NCI-H226 (cell line): ENCODE results near the gene CUBN.

Source experiments
- DNase-seq: peaks from one replicate; pipeline ENCODE4 v3.0.0-alpha.2; 2015

The CUBN gene

GRCh38 chr10:16975188-16975587, 154.4 kb downstream of the CUBN start:
- DNase-seq = no peak

- peak; percentile 88 for DNase-seq
Observed at GRCh38 chr10:16968416-16969041, 161.1 kb downstream of the CUBN start.

GRCh38 chr10:16967866-16968415, 161.7 kb downstream of the CUBN start:
- DNase-seq = no peak

GRCh38 chr10:16966991-16967865, 162.4 kb downstream of the CUBN start:
- no peak for DNase-seq

GRCh38 chr10:16965740-16966447, 163.7 kb downstream of the CUBN start:
- DNase-seq = peak; percentile 91

- DNase-seq = no peak
Observed at GRCh38 chr10:16965344-16965616, 164.3 kb downstream of the CUBN start.

- no peak for DNase-seq
Observed at GRCh38 chr10:16964576-16965343, 164.9 kb downstream of the CUBN start.

GRCh38 chr10:16960551-16960950, 169.1 kb downstream of the CUBN start:
- DNase-seq = no peak

GRCh38 chr10:16957038-16957437, 172.6 kb downstream of the CUBN start:
- DNase-seq = no peak

GRCh38 chr10:16954280-16955030, 175.2 kb downstream of the CUBN start:
- DNase-seq = no peak

- DNase-seq = no peak
Observed at GRCh38 chr10:16953270-16953669, 176.3 kb downstream of the CUBN start.

GRCh38 chr10:16952610-16953009, 177.0 kb downstream of the CUBN start:
- DNase-seq = no peak

GRCh38 chr10:16952080-16952479, 177.5 kb downstream of the CUBN start:
- DNase-seq = no peak

GRCh38 chr10:16950656-16951601, 178.7 kb downstream of the CUBN start:
- peak; percentile 64 for DNase-seq

GRCh38 chr10:16949816-16950215, 179.8 kb downstream of the CUBN start:
- DNase-seq = no peak

GRCh38 chr10:16948361-16948760, 181.2 kb downstream of the CUBN start:
- DNase-seq = no peak

GRCh38 chr10:16947069-16947468, 182.5 kb downstream of the CUBN start:
- DNase-seq = no peak

GRCh38 chr10:16945593-16945992, 184.0 kb downstream of the CUBN start:
- no peak for DNase-seq

- DNase-seq = no peak
Observed at GRCh38 chr10:16944986-16945385, 184.6 kb downstream of the CUBN start.

- no peak for DNase-seq
Observed at GRCh38 chr10:16944402-16944801, 185.2 kb downstream of the CUBN start.
